ENCODE measurements around the gene TUSC2. TPM values are rescaled to one million over a fixed set of nuclear protein-coding genes. Genes with fewer than 3 reads are reported as not detected.

The TUSC2 gene
- 23.7 and 37.8 TPM in 2 replicates for total RNA-seq (2014; rRNA removed)
- polyA plus RNA-seq (2012) = 24.9 TPM

- DNase-seq (ENCODE audit: low read depth) = peak; percentile 95
Measured at GRCh38 chr3:50327943-50328691, at the start of gene TUSC2. TUSC2 (minus strand) TSS chr3:50328223; CDS start chr3:50328099, 124 bp downstream.

GRCh38 chr3:50375258-50375931 lies 47.4 kb upstream of the TUSC2 start:
- DNase-seq (ENCODE audit: low read depth) = no peak

GRCh38 chr3:50374363-50375257 lies 46.6 kb upstream of the TUSC2 start:
- DNase-seq (ENCODE audit: low read depth) = no peak

- no peak for DNase-seq (ENCODE audit: low read depth)
Measured at GRCh38 chr3:50373146-50374051, 45.4 kb upstream of the TUSC2 start.

GRCh38 chr3:50372349-50372748 lies 44.3 kb upstream of the TUSC2 start:
- DNase-seq (ENCODE audit: low read depth) = no peak

- DNase-seq (ENCODE audit: low read depth) = peak; percentile 19
Measured at GRCh38 chr3:50371133-50371685, 43.2 kb upstream of the TUSC2 start.

- no peak for DNase-seq (ENCODE audit: low read depth)
Measured at GRCh38 chr3:50370594-50370993, 42.6 kb upstream of the TUSC2 start.

- no peak for DNase-seq (ENCODE audit: low read depth)
Measured at GRCh38 chr3:50369012-50369670, 41.1 kb upstream of the TUSC2 start.

GRCh38 chr3:50365842-50366220 lies 37.8 kb upstream of the TUSC2 start:
- DNase-seq (ENCODE audit: low read depth) = no peak

GRCh38 chr3:50365080-50365841 lies 37.2 kb upstream of the TUSC2 start:
- no peak for DNase-seq (ENCODE audit: low read depth)

- no peak for DNase-seq (ENCODE audit: low read depth)
Measured at GRCh38 chr3:50364573-50365079, 36.6 kb upstream of the TUSC2 start.

GRCh38 chr3:50359760-50360110 lies 31.7 kb upstream of the TUSC2 start:
- no peak for DNase-seq (ENCODE audit: low read depth)

GRCh38 chr3:50358911-50359759 lies 31.1 kb upstream of the TUSC2 start, which contains the start of gene TMEM115:
TMEM115 (minus strand) TSS chr3:50359521; CDS start chr3:50359063, 458 bp downstream.
- peak; percentile 98 for DNase-seq (ENCODE audit: low read depth)

GRCh38 chr3:50358355-50358910 lies 30.4 kb upstream of the TUSC2 start:
- DNase-seq (ENCODE audit: low read depth) = no peak

- no peak for DNase-seq (ENCODE audit: low read depth)
Measured at GRCh38 chr3:50357481-50357880, 29.5 kb upstream of the TUSC2 start.

- DNase-seq (ENCODE audit: low read depth) = peak; percentile 37
Measured at GRCh38 chr3:50356553-50356952, 28.5 kb upstream of the TUSC2 start.

- DNase-seq (ENCODE audit: low read depth) = no peak
Measured at GRCh38 chr3:50355829-50356552, 28.0 kb upstream of the TUSC2 start.
